Panc1 (cell line): ENCODE results near the gene FHL2. TPM values are rescaled to one million over a fixed set of nuclear protein-coding genes. Genes with fewer than 3 reads are reported as not detected.
A peak's percentile ranks its signal among the peaks of the same experiment; 100 is the strongest.
"Not testable (repeated sequence)": the region's sequence is repeated elsewhere in the genome, so short reads cannot be mapped to it uniquely, and the experiment has no call there.

Experiments
- ATAC-seq: fragments of 200-7000 bp; cut with Tn5 transposase; 2 replicates; pipeline ENCODE4 v1.9.1; 2020; ENCODE audit warnings: mild to moderate bottlenecking, moderate library complexity
- BruUV-seq: library from RNA; stranded (reverse); fragments of 400-500 nt; replicated peaks from 2 replicates; lab custom pipeline; 2021; lab: Mats Ljungman, UMichigan
- CTCF ChIA-PET: fragments of 300-600 bp; sonication (Branson Sonifier 250); formaldehyde crosslinking; loops from one replicate; lab custom pipeline; 2022; ENCODE audit warnings: antibody characterized with exemption; lab: Charles Lee
- POLR2A ChIA-PET: fragments of 300-600 bp; sonication (Branson Sonifier 250); formaldehyde crosslinking; loops from one replicate; lab custom pipeline; 2022; ENCODE audit warnings: antibody characterized with exemption; lab: Charles Lee
- DNase-seq: peaks from one replicate; pipeline ENCODE4 v3.0.0-alpha.2; 2010; ENCODE audit warnings: low read depth, low spot score
- H3K27ac ChIP-seq: 2 replicates; pipeline ENCODE4 v1.5.1; 2011; ENCODE audit warnings: mild to moderate bottlenecking, low read length, inconsistent platforms
- H3K27me3 ChIP-seq: fragments of 200-500 bp; sonication (Bioruptor generic); 2 replicates; pipeline ENCODE4 v1.6.0; 2014; ENCODE audit warnings: low read length, inconsistent platforms; ENCODE audit not compliant: control insufficient read depth, insufficient read depth
- H3K36me3 ChIP-seq: fragments of 200-500 bp; sonication (Bioruptor generic); 2 replicates; pipeline ENCODE4 v1.5.1; 2014; ENCODE audit warnings: inconsistent platforms, mild to moderate bottlenecking, low read length, moderate library complexity; ENCODE audit not compliant: control insufficient read depth, insufficient read depth
- H3K4me1 ChIP-seq: 2 replicates; pipeline ENCODE4 v1.5.1; 2011; ENCODE audit warnings: inconsistent platforms, mild to moderate bottlenecking, low read length, moderate library complexity; ENCODE audit not compliant: control insufficient read depth, insufficient read depth
- H3K4me3 ChIP-seq, 2 experiments: 2 replicates each; pipeline ENCODE4 v1.5.1; 2011 to 2012; ENCODE audit warnings: low read depth in 2 of 2, low read length in 2 of 2, mild to moderate bottlenecking in 2 of 2, inconsistent platforms in 1 of 2, moderate library complexity in 1 of 2
- H3K9me3 ChIP-seq: fragments of 200-500 bp; sonication (Bioruptor generic); 2 replicates; pipeline ENCODE4 v1.5.1; 2014; ENCODE audit warnings: low read depth, mild to moderate bottlenecking, inconsistent platforms, low read length, moderate library complexity; ENCODE audit not compliant: control insufficient read depth, insufficient read depth
- POLR2AphosphoS5 ChIP-seq: IDR thresholded peaks from 2 replicates; pipeline ENCODE4 v1.6.1; 2012; ENCODE audit warnings: mild to moderate bottlenecking, low read depth, low read length, moderate library complexity
- REST ChIP-seq, 2 experiments: IDR thresholded peaks; 2 replicates each; pipeline ENCODE4 v1.6.1; 2011 to 2012; ENCODE audit warnings: low read depth in 2 of 2, control low read depth in 1 of 2, low read length in 1 of 2, mild to moderate bottlenecking in 1 of 2, moderate library complexity in 1 of 2; ENCODE audit not compliant: insufficient read depth in 1 of 2
- SIN3A ChIP-seq: IDR thresholded peaks from 2 replicates; pipeline ENCODE4 v1.6.1; 2012; ENCODE audit warnings: low read depth, mild to moderate bottlenecking, low read length, moderate library complexity, borderline replicate concordance; ENCODE audit not compliant: insufficient read depth
- TCF7L2 ChIP-seq: IDR thresholded peaks from 2 replicates; pipeline ENCODE4 v1.6.1; 2011; ENCODE audit warnings: mild to moderate bottlenecking, low read depth, low read length, inconsistent platforms
- in situ Hi-C: cut with HindIII; loops from 2 replicates; pipeline ENCODE4 v1.10.0; 2016; ENCODE audit warnings: low sequenced_read_pairs, low pct_unique_long_range_greater_than_20kb
- intact Hi-C: fragments of 100-400 bp; cut with micrococcal nuclease; formaldehyde crosslinking; loops from one replicate; pipeline ENCODE4 v1.10.0; 2022; ENCODE audit not compliant: unreplicated experiment
- total RNA-seq: library from RNA; stranded (reverse); gene quantifications from one replicate; pipeline ENCODE4 v1.2.1, GENCODE V29; 2021; ENCODE audit not compliant: unreplicated experiment
- TF ChIP-seq, protein P1 (sequence below): fragments of 450-650 bp; IDR thresholded peaks from 2 replicates; pipeline ENCODE4 v1.5.1; 2017; ENCODE audit warnings: mild to moderate bottlenecking

The FHL2 gene
- total RNA-seq, 1 experiment from 2014 or later, result 378 TPM

GRCh38 chr2:105425936-105426625 lies 27.2 kb upstream of the FHL2 start:
- H3K27ac ChIP-seq, result peak overlapping the region; percentile 92
- H3K4me1 ChIP-seq, result peaks cover 13% of the 10 kb centered on the region
- peak; percentile 64; the same call in 1 of the 2 replicates for ATAC-seq
- H3K4me3 ChIP-seq, result no peak overlapping the region
- TF ChIP-seq REST (IDR thresholded peaks at IDR 0.05; ENCODE audit: insufficient read depth in 1 of 2, low read depth in 2 of 2, low read length in 1 of 2) (no peak), SIN3A (no peak), TCF7L2 (no peak), POLR2AphosphoS5 (no peak)
- TF ChIP-seq, protein P1, sequence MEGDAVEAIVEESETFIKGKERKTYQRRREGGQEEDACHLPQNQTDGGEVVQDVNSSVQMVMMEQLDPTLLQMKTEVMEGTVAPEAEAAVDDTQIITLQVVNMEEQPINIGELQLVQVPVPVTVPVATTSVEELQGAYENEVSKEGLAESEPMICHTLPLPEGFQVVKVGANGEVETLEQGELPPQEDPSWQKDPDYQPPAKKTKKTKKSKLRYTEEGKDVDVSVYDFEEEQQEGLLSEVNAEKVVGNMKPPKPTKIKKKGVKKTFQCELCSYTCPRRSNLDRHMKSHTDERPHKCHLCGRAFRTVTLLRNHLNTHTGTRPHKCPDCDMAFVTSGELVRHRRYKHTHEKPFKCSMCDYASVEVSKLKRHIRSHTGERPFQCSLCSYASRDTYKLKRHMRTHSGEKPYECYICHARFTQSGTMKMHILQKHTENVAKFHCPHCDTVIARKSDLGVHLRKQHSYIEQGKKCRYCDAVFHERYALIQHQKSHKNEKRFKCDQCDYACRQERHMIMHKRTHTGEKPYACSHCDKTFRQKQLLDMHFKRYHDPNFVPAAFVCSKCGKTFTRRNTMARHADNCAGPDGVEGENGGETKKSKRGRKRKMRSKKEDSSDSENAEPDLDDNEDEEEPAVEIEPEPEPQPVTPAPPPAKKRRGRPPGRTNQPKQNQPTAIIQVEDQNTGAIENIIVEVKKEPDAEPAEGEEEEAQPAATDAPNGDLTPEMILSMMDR, result no peak
- no TSS peak for BruUV-seq
- no peak for DNase-seq
- ChIA-PET CTCF (no interaction called here), POLR2A (no interaction called here)
- in situ Hi-C loops, result no loop called here
- intact Hi-C loops, result no loop called here
- no peaks in the 10 kb centered on the region for H3K27me3 ChIP-seq
- no peaks in the 10 kb centered on the region for H3K36me3 ChIP-seq
- H3K9me3 ChIP-seq, result 0 out of 2 replicates have a peak, but pooled peaks cover 5% of the 10 kb centered on the region

DNA sequence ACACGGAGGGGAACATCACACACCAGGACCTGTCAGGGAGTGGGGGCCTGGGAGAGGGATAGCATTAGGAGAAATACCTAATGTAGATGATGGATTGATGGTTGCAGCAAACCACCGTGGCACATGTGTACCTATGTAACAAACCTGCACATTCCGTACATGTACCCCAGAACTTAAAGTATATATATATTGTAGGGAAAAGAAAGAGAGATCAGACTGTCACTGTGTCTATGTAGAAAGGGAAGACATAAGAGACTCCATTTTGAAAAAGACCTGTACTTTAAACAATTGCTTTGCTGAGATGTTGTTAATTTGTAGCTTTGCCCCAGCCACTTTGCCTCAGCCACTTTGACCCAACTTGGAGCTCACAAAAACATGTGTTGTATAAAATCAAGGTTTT lies 26.0 kb upstream of the FHL2 start:
- ATAC-seq, POLR2A ChIA-PET, BruUV-seq: not testable (repeated sequence)

DNA sequence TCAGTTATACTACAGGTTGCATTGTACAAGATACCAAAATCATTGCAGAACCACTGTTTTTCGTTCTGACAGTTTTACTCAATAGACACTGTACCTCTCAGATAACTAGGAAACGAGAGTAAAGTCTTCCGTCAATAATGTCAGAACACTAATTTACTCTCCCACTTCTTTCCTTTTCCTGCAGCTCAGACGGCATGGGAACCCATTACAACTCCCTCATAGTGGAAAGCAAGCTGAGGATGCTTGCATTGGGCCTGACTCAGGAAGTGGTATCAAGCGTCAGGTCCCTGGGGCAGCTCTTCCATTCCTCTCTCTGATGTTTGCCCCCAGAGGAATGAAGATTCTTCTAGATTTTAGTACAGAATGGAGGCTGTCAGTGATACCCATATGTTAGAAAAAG lies 23.9 kb upstream of the FHL2 start:
- no TSS peak for BruUV-seq
- no peak for DNase-seq
- in situ Hi-C loops (no loop called here), intact Hi-C loops (no loop called here)
- H3K27me3 ChIP-seq, result no peaks in the 10 kb centered on the region
- no peaks in the 10 kb centered on the region for H3K36me3 ChIP-seq
- ChIA-PET CTCF (no interaction called here), POLR2A (no interaction called here)
- no peak for ATAC-seq
- no peak overlapping the region for H3K4me3 ChIP-seq
- H3K27ac ChIP-seq, result peak overlapping the region; percentile 44; the same call in 1 of the 2 replicates
- H3K4me1 ChIP-seq, result peaks cover 13% of the 10 kb centered on the region
- peaks cover 19% of the 10 kb centered on the region; the same call in 1 of the 2 replicates for H3K9me3 ChIP-seq
- TF ChIP-seq, protein P1, result no peak
- no peak for TF ChIP-seq SIN3A
- no peak for TF ChIP-seq TCF7L2
- TF ChIP-seq REST (IDR thresholded peaks at IDR 0.05; ENCODE audit: insufficient read depth in 1 of 2, low read depth in 2 of 2, low read length in 1 of 2), result no peak
- TF ChIP-seq POLR2AphosphoS5, result no peak

More for the DNA sequence above, 26.0 kb upstream of the FHL2 start:
- H3K9me3 ChIP-seq, intact Hi-C loops, H3K36me3 ChIP-seq, H3K4me3 ChIP-seq, CTCF ChIA-PET, H3K27ac ChIP-seq, H3K27me3 ChIP-seq, DNase-seq, in situ Hi-C loops: not testable (repeated sequence)
- H3K4me1 ChIP-seq, result peaks cover 13% of the 10 kb centered on the region
